Measurements from ENCODE around the gene NAA50. TPM values are rescaled to one million over a fixed set of nuclear protein-coding genes. Genes with fewer than 3 reads are reported as not detected.

NAA50 gene
- total and polyA plus RNA-seq, 2 experiments from 2014 or later: 64.3 to 124 TPM

GRCh38 chr3:113690482-113690881 is 55.6 kb downstream of the NAA50 start:
- Histone ChIP-seq H3K4me1 (ENCODE audit: insufficient read depth) (peaks cover 15% of the 10 kb centered on the region), H3K27ac (no peak overlapping the region), H3K36me3 (replicated peaks; ENCODE audit: insufficient read depth, low read depth) (no peaks in the 10 kb centered on the region), H3K27me3 (no peaks in the 10 kb centered on the region), H3K79me2 (peaks cover 85% of the 10 kb centered on the region), H3K4me3 (no peak overlapping the region), H3K4me2 (no peak overlapping the region), H3K9me3 (ENCODE audit: low read depth) (no peaks in the 10 kb centered on the region), H2AFZ (no peak overlapping the region), H3K9me2 (replicated peaks; ENCODE audit: insufficient read depth) (no peaks in the 10 kb centered on the region), H4K20me1 (ENCODE audit: insufficient read depth, poor library complexity, severe bottlenecking) (no peaks in the 10 kb centered on the region)
- TF ChIP-seq EZH2 (IDR thresholded peaks at IDR 0.05; ENCODE audit: borderline replicate concordance): no peak
- TF ChIP-seq EZH2phosphoT487 (IDR thresholded peaks at IDR 0.05; ENCODE audit: low read depth, severe bottlenecking, unreplicated experiment): no peak
- TF ChIP-seq CTCF (IDR thresholded peaks at IDR 0.05; ENCODE audit: poor library complexity): no peak
- WGBS (ENCODE audit: low lambda C conversion rate, missing lambda C conversion rate): 89% methylated on average over 3 of the region's 3 CpGs
- no peak for DNase-seq (ENCODE audit: low spot score)

GRCh38 chr3:113685956-113686721 is 59.9 kb downstream of the NAA50 start:
- Histone ChIP-seq H3K9me3 (ENCODE audit: low read depth) (peaks cover 8% of the 10 kb centered on the region), H3K79me2 (peaks cover 69% of the 10 kb centered on the region), H3K4me3 (no peak overlapping the region), H3K27ac (no peak overlapping the region), H3K9me2 (replicated peaks; ENCODE audit: insufficient read depth) (no peaks in the 10 kb centered on the region), H3K4me2 (no peak overlapping the region), H3K4me1 (ENCODE audit: insufficient read depth) (peaks cover 4% of the 10 kb centered on the region), H4K20me1 (ENCODE audit: insufficient read depth, poor library complexity, severe bottlenecking) (no peaks in the 10 kb centered on the region), H2AFZ (no peak overlapping the region), H3K27me3 (no peaks in the 10 kb centered on the region), H3K36me3 (replicated peaks; ENCODE audit: insufficient read depth, low read depth) (no peaks in the 10 kb centered on the region)
- 47% methylated on average over 2 of the region's 2 CpGs for WGBS (ENCODE audit: low lambda C conversion rate, missing lambda C conversion rate)
- TF ChIP-seq EZH2 (IDR thresholded peaks at IDR 0.05; ENCODE audit: borderline replicate concordance) (no peak), CTCF (IDR thresholded peaks at IDR 0.05; ENCODE audit: poor library complexity) (no peak), EZH2phosphoT487 (IDR thresholded peaks at IDR 0.05; ENCODE audit: low read depth, severe bottlenecking, unreplicated experiment) (no peak)
- peak; percentile 28 for DNase-seq (ENCODE audit: low spot score)

- H3K36me3 ChIP-seq (replicated peaks; ENCODE audit: insufficient read depth, low read depth): no peaks in the 10 kb centered on the region
- H3K4me1 ChIP-seq (ENCODE audit: insufficient read depth): peaks cover under 1% of the 10 kb centered on the region
- H3K9me3 ChIP-seq (ENCODE audit: low read depth): peaks cover 8% of the 10 kb centered on the region
- no peak overlapping the region for H3K4me3 ChIP-seq
- no peaks in the 10 kb centered on the region for H3K9me2 ChIP-seq (replicated peaks; ENCODE audit: insufficient read depth)
- peaks cover 66% of the 10 kb centered on the region for H3K79me2 ChIP-seq
- H2AFZ ChIP-seq: no peak overlapping the region
- TF ChIP-seq EZH2 (IDR thresholded peaks at IDR 0.05; ENCODE audit: borderline replicate concordance) (no peak), CTCF (IDR thresholded peaks at IDR 0.05; ENCODE audit: poor library complexity) (no peak), EZH2phosphoT487 (IDR thresholded peaks at IDR 0.05; ENCODE audit: low read depth, severe bottlenecking, unreplicated experiment) (no peak)
- no peak overlapping the region for H3K27ac ChIP-seq
- no peak overlapping the region for H3K4me2 ChIP-seq
- H4K20me1 ChIP-seq (ENCODE audit: insufficient read depth, poor library complexity, severe bottlenecking): no peaks in the 10 kb centered on the region
- WGBS (ENCODE audit: low lambda C conversion rate, missing lambda C conversion rate): 86% methylated on average over 5 of the region's 5 CpGs
- no peak for DNase-seq (ENCODE audit: low spot score)
- H3K27me3 ChIP-seq: no peaks in the 10 kb centered on the region
These were observed 60.9 kb downstream of the NAA50 start for GRCh38 chr3:113685124-113685523.
